ENCODE results near the gene KCTD16.

KCTD16 gene

GRCh38 chr5:144416196-144416595 lies 245.5 kb downstream of the KCTD16 start:
- DNase-seq: no peak

GRCh38 chr5:144418719-144419118 lies 248.0 kb downstream of the KCTD16 start:
- no peak for DNase-seq

- no peak for DNase-seq
Observed at GRCh38 chr5:144421411-144421810, 250.7 kb downstream of the KCTD16 start.

- DNase-seq: no peak
Observed at GRCh38 chr5:144422018-144422727, 251.5 kb downstream of the KCTD16 start.

GRCh38 chr5:144427866-144428265 lies 257.2 kb downstream of the KCTD16 start:
- DNase-seq: no peak

- DNase-seq: no peak
Observed at GRCh38 chr5:144428326-144428725, 257.7 kb downstream of the KCTD16 start.

GRCh38 chr5:144429405-144429804 lies 258.7 kb downstream of the KCTD16 start:
- no peak for DNase-seq

GRCh38 chr5:144429905-144430304 lies 259.2 kb downstream of the KCTD16 start:
- no peak for DNase-seq

- no peak for DNase-seq
Observed at GRCh38 chr5:144433140-144433822, 262.6 kb downstream of the KCTD16 start.

GRCh38 chr5:144433893-144434292 lies 263.2 kb downstream of the KCTD16 start:
- DNase-seq: no peak

GRCh38 chr5:144436007-144436406 lies 265.3 kb downstream of the KCTD16 start:
- no peak for DNase-seq

GRCh38 chr5:144438237-144438636 lies 267.6 kb downstream of the KCTD16 start:
- no peak for DNase-seq

- no peak for DNase-seq
Observed at GRCh38 chr5:144448457-144448856, 277.8 kb downstream of the KCTD16 start.

GRCh38 chr5:144451187-144451973 lies 280.7 kb downstream of the KCTD16 start:
- no peak for DNase-seq

- DNase-seq: no peak
Observed at GRCh38 chr5:144453753-144454152, 283.1 kb downstream of the KCTD16 start.

- no peak for DNase-seq
Observed at GRCh38 chr5:144457160-144457559, 286.5 kb downstream of the KCTD16 start.

- no peak for DNase-seq
Observed at GRCh38 chr5:144458216-144458615, 287.5 kb downstream of the KCTD16 start.

- DNase-seq: no peak
Observed at GRCh38 chr5:144460600-144460999, 289.9 kb downstream of the KCTD16 start.

- no peak for DNase-seq
Observed at GRCh38 chr5:144462577-144462976, 291.9 kb downstream of the KCTD16 start.

GRCh38 chr5:144463481-144464223 lies 293.0 kb downstream of the KCTD16 start:
- DNase-seq: no peak

- no peak for DNase-seq
Observed at GRCh38 chr5:144464306-144464705, 293.6 kb downstream of the KCTD16 start.

- DNase-seq: no peak
Observed at GRCh38 chr5:144465441-144465840, 294.8 kb downstream of the KCTD16 start.

GRCh38 chr5:144467792-144468191 lies 297.1 kb downstream of the KCTD16 start:
- DNase-seq: no peak
